Measurements from ENCODE around the gene PDE10A.

GRCh38 chr6:165656581-165657324 is 6.3 kb downstream of the PDE10A start:
- TF ChIP-seq GATA2 (IDR thresholded peaks at IDR 0.05; ENCODE audit: low read depth, low read length), result peak; percentile 48; the same call in 1 of the 2 replicates
- peak; percentile 24; the same call in 1 of the 2 replicates for TF ChIP-seq GATA3 (IDR thresholded peaks at IDR 0.05; ENCODE audit: low read depth, low read length)

Data from SH-SY5Y (cell line).